Measurements from ENCODE around the gene OR52B6.
"Not testable (repeated sequence)": the region's sequence is repeated elsewhere in the genome, so short reads cannot be mapped to it uniquely, and the experiment has no call there.

The OR52B6 gene

DNA sequence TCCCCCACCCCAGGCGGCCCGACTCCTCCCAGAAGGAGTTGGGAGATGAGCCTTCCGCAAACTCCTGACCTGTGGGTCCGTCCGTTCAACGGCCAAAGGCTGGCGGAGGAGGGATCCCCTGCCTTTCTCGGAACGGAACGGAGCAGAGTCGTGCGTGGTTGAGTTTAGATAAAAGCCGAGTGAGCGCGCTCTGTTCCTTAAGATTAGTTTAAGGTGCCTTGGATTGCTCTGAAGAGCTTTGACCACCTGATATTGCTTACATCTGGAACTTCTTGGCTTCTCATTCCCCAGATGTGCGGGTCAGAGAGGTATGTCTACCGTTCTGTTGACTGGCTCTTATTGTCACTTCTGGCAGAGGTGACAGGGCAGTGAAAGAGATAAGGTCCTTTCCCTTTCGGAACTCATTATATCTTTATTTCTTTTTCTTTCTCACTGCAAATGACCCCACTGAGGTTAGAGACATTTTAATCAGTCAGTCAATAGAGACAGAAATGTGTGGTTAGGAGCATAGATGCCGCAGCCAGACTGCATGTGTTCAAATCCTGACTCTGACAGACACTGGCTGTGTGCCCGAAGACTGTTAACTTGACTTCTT lies 16.0 kb downstream of the OR52B6 start, which contains the start of gene TRIM6:
Gene TRIM6, plus strand, starts transcription at position 31 of the 595 bp plus-strand sequence. Its CDS starts 261 bp downstream, at position 292.
- peak; percentile 24 for DNase-seq (ENCODE audit: low spot score)

- no peak for DNase-seq (ENCODE audit: low spot score)
These were observed 17.3 kb downstream of the OR52B6 start for GRCh38 chr11:5597953-5598352.

DNA sequence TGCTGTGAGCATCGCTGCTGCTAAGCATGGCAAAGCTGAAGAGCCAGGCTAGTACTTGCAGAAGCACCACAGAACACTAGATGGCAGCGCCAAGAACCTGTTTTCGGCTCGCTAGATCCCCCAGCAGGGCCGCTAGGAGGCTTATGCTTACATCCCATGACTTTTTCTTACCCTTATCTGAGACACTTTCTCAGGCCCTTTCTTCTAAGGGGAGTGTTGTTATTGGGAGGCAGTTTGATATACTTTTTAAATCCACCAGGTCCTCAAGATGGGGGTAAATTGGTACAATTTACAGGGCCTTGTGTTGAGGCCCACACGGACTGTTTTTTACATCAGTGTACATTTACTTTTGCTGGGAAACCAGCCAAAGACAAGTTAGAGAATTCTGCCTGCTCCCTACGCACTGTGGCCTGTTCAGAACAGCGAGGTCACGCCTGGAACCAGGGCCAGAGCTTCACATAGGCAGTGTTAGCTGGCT lies 19.7 kb downstream of the OR52B6 start:
- peak; percentile 55 for DNase-seq (ENCODE audit: low spot score)

- DNase-seq (ENCODE audit: low spot score) = not testable (repeated sequence)
These were observed 22.1 kb downstream of the OR52B6 start for GRCh38 chr11:5602791-5603190.

DNA sequence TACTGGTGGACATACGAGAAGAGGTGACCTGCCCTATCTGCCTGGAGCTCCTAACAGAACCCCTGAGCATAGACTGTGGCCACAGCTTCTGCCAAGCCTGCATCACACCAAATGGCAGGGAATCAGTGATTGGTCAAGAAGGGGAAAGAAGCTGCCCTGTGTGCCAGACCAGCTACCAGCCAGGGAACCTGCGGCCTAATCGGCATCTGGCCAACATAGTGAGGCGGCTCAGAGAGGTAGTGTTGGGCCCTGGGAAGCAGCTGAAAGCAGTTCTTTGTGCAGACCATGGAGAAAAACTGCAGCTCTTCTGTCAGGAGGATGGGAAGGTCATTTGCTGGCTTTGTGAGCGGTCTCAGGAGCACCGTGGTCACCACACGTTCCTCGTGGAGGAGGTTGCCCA lies 22.6 kb downstream of the OR52B6 start:
- DNase-seq (ENCODE audit: low spot score) = peak; percentile 22

DNA sequence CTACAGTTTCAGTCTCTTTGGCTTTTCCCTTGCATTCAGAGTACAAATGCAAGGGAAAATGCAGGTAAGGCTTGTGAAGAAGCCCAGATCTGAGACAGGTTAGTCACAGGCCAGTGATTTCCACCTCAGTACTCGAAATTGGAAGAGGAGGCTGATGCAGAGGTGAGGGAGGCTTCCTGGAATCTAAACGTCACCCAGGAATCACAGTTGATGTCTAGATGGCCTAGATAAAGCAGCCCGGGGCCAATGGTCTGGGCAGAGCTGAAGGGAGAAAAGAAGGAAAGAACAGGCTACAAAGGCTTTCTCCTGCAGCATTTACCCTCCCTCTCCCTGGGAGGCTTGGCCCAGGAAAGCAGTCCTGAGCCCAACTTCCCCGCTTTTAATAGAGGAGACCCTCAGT lies 24.2 kb downstream of the OR52B6 start:
- no peak for DNase-seq (ENCODE audit: low spot score)

DNA sequence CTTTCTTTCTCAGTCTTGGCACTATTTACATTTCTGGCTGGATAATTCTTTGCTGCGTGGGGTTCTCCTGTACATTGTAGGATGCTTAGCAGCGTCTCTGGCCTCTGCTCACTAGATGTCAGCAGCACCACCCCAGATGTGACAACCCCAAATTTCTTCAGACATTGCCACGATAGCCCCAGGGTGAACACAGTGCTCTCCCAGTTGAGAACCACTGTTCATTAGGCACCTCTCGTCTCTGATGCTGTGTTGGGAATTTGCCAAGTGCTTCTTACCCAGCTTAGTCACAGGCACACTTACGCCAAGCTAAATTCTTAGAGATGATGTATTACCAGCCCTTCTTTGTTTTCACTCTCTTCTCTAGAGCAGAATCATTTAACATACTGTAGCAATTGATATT lies 25.2 kb downstream of the OR52B6 start:
- DNase-seq (ENCODE audit: low spot score) = no peak

DNA sequence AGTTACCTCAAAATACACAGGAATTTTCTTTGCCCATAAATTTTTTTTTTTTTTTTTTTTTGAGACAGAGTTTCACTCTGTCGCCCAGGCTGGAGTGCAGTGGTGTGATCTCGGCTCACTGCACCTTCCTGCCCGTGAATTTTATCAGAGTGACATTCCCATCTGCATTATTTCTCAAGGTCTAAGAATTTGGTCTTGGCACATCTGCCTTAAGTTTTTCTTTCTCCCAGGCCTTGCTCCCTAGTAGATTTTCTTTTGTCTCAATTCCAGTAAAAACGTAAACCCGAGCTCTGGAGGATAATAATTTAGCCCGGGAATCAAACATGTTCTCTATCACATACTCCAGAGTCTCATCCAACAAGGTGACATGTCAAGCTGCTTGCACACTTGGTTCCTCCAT lies 28.1 kb downstream of the OR52B6 start:
- DNase-seq (ENCODE audit: low spot score) = no peak

DNA sequence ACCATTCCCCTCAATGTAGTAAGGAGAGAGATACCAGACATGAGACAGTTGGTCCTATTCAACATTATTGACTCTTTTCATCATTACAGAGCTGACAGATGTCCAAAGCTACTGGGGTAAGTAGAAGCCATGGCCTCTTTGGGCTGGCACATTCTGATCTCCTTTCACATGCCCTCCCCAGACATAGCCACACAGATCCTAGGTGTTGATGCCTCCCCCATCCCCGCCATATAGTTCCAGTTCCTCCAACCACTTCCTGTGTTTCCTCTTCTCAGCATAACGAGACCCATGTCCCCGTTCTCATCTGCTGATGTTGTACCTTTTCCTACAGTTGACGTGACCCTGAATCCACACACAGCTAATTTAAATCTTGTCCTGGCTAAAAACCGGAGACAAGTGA lies 29.8 kb downstream of the OR52B6 start:
- no peak for DNase-seq (ENCODE audit: low spot score)

GRCh38 chr11:5611627-5612026 lies 30.9 kb downstream of the OR52B6 start:
- DNase-seq (ENCODE audit: low spot score) = no peak

- DNase-seq (ENCODE audit: low spot score) = no peak
These were observed 38.1 kb downstream of the OR52B6 start for GRCh38 chr11:5618807-5619206.

- no peak for DNase-seq (ENCODE audit: low spot score)
These were observed 40.2 kb downstream of the OR52B6 start for GRCh38 chr11:5620651-5621521.

- DNase-seq (ENCODE audit: low spot score) = no peak
These were observed 40.9 kb downstream of the OR52B6 start for GRCh38 chr11:5621580-5621979.

DNA sequence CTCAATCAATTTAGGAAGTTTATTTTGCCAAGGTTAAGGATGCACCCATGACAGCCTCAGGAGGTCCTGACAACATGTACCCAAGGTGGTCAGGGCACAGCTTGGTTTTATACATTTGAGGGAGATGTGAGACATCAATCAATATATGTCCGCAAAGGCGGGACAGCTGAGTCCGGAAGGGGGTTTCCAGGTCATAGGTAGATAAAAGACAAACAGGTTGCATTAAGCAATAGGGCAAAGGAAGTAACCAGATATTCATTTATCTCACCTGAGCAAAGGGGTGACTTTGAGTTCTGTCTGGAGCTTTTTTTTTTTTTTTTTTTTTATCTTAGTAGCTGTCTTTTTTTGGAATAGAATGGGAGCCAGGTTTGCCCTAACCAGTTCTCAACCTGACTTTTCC lies 42.1 kb downstream of the OR52B6 start:
- no peak for DNase-seq (ENCODE audit: low spot score)

GRCh38 chr11:5624489-5625279 lies 44.0 kb downstream of the OR52B6 start, which contains the start of gene TRIM34:
TSS of gene TRIM34 (plus strand) at chr11:5625001. CDS start at chr11:5632332, 7,331 bp downstream.
- DNase-seq (ENCODE audit: low spot score) = peak; percentile 70

DNA sequence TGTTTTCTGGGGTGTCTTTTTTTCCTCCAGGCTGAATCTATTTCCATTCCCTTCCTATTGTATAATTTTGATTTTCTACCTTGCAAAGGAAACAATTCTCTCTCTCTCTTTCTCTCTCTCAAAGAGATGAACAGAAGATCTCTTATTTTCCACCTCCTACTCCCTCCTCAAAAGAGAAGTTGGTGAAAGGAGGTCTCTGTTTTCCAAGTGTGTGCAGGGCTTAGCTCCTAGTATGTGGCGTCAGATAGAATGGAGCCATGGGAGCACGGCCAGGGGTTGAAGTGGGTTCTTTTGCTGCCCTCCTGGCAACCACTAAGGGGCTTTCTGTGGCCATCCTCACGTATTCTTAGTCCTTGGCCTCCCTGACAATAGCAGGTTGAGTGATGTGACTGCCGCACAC lies 44.6 kb downstream of the OR52B6 start:
- DNase-seq (ENCODE audit: low spot score) = no peak

- DNase-seq (ENCODE audit: low spot score) = no peak
These were observed 45.5 kb downstream of the OR52B6 start for GRCh38 chr11:5626196-5626595.

DNA sequence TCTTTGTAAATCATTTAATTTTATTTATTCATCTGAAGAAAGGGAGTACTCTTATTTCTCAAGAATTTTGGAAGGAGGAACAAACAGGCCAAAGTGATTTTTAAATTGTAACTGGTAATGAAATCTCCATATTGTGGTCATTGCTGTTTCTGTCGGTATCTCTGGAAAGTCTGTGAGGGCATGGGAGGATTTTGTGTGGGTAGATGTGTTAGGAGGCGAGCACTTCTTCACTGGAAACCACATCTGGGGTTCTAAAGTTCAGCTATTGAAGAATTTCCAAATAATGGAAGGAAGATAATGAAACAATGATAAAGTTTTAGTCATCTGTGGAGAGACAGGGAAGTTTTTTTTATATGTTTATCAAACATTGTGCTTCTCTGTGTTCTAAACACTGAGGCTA lies 50.7 kb downstream of the OR52B6 start:
- DNase-seq (ENCODE audit: low spot score) = no peak
